Activated effector memory CD4-positive, alpha-beta T cell treated with anti-CD3 and anti-CD28 coated beads, Interleukin-2, amount 50 U/mL, for 16 hours (primary cell): ENCODE results near the gene PSENEN.
"Not testable (repeated sequence)": the region's sequence is repeated elsewhere in the genome, so short reads cannot be mapped to it uniquely, and the experiment has no call there.

Experiments
- DNase-seq: peaks from one replicate; pipeline ENCODE4 v3.0.0-alpha.2; 2020

The PSENEN gene

GRCh38 chr19:35790981-35791813 is 45.7 kb downstream of the PSENEN start:
- no peak for DNase-seq

- no peak for DNase-seq
Observed at GRCh38 chr19:35791814-35792279, 46.4 kb downstream of the PSENEN start.

GRCh38 chr19:35792312-35792711 is 46.9 kb downstream of the PSENEN start:
- DNase-seq: no peak

GRCh38 chr19:35792888-35793287 is 47.4 kb downstream of the PSENEN start:
- no peak for DNase-seq

GRCh38 chr19:35793381-35794165 is 48.1 kb downstream of the PSENEN start:
- DNase-seq: no peak

GRCh38 chr19:35795564-35795963 is 50.1 kb downstream of the PSENEN start:
- not testable (repeated sequence) for DNase-seq
